Activated CD4-positive, alpha-beta T cell treated with anti-CD3 and anti-CD28 coated beads, Interleukin-2, amount 50 U/mL, for 16 hours (primary cell): ENCODE data around the gene B4GALT7.
"Not testable (repeated sequence)": the region's sequence is repeated elsewhere in the genome, so short reads cannot be mapped to it uniquely, and the experiment has no call there.

Experiments used
- DNase-seq: peaks from one replicate; pipeline ENCODE4 v3.0.0-alpha.2; 2020

B4GALT7 gene

DNA sequence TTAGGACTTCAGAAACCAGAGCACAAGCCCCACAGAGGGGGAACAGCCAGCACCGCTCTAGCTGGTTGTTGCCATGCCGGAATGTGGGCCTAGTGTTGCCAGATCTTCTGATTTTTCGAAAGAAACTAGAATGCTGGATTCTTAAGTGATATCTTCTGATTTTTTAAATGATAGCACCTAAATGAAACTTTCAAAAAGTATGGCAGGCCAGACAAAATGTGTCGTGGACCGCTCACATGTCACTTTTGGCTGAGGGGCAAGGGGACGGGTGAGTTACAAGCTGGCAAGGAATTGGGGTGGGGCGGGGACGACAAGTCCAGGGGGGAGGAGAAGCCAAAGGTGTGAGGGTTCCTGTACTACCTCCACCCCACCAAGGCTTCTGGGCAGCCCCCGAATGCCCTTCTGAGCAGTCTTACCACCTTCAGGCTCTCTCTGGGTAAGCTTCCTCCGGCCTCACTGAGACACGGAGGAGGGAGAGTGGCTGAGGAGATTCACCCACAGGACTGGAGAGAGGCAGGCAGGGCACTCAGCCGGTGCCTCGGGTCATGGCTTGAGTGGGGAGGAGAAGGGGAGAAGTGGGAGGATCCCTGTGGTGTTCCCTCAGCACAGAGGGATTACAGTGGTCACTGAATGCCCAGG, 10.3 kb downstream of the B4GALT7 start:
- DNase-seq: no peak

DNA sequence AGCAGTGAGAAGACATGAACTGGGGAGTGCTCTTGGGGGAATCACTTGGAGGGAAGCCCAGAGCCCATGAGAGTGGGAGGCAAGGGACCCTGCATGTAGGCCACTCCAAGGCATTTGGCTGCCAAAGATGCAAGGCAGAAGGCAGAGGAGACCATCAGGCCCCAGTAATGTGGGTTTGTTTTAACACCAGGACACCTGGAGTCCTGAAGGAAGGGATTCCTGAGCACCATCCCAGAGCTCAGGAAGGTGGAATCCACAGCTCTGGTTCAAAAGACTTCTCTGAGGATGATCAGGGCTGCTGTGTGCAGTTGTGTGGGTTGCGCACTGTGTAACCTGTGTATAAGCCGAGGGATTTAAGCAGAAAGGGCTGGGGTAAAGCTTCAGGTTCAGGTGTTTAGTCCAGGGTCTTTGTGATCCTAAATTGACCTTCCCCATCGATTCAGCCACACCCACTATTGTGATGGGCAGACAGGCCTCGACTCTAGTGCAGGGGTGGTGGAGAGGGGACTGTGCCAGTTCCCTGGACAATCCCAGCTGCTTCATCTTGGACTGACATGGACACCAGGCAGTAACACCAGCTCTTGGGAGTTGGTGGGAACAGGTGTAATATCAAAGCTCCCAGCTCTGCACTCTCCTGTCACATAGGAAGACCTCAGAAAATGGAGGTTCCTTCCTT, 11.0 kb downstream of the B4GALT7 start:
- no peak for DNase-seq

DNA sequence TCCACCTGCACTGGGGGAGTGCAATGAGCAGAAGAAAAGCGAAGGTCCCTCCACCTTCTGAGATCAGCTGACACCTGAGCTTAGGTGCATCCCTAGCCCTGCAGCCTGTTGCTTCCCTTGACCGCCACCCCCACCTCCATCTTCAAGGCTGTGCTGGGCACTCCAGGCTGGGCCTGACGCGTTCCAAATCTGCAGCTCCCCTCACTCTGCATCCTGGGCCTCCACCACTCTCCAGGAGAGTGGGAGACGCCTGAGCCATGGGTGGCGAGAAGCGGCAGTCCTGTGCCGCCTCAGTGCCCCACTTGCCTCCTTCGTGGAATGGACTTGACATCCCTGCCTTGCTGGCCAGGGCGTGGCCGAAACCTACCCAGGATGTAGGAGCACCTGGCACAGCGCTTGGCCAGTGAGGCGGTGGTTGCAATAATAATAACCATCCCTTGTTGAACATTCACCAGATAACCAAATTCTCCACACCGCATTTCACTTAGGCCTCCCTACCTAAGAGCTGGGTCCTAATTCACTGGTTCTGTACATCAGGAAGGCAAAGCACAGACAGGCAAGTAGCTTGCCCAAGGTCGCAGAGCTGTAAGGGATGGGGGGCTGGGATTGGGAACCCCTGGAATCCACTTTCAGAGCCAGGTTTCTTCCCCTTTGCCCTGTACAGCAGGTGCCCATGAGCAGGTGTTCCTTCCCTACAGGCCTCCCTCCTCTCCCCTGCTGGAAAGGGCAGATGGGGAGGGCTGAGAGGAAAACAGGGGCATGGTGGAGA, 11.7 kb downstream of the B4GALT7 start:
- no peak for DNase-seq

DNA sequence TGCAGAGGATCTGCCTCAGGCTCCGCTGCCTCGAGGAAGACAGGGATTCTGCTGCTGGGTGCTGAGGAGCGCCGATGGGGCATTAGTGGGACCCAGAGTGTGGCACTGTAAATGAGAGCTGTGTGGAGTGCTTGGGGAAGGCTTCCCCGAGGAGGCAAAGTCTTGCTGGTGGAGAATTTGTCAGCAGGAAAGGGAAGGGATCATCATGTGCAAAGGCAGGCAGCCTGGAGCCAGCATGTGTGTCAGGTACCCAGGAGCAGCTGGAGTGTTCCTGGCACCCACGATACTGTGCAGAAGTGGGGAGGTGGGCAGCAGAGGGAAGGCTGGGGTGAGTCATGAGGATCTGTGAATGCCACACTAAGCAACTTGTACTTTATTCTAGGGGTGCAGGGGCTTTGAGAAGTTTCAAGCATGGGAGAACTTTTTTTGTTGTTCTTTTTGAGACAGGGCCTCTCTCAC, 12.3 kb downstream of the B4GALT7 start:
- DNase-seq: no peak

DNA sequence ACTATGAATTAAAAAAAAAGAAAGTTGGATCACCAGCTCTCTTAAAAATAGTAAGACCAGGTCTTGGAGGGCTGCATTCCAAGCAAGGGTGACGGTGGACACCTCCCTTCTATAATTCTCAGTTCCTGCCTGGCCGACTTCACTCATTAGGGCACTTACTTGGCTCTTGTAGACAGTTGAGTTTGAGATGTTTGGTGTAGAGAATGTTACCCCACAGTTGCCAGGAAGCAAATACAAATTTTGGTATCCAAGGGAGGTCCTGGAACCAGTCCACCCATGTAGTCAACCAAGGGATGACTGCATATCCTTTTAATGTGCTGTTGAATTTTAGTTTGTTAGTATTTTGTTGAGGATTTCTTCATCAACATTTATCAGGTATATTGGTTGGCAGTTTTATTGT, 20.6 kb downstream of the B4GALT7 start:
- no peak for DNase-seq

DNA sequence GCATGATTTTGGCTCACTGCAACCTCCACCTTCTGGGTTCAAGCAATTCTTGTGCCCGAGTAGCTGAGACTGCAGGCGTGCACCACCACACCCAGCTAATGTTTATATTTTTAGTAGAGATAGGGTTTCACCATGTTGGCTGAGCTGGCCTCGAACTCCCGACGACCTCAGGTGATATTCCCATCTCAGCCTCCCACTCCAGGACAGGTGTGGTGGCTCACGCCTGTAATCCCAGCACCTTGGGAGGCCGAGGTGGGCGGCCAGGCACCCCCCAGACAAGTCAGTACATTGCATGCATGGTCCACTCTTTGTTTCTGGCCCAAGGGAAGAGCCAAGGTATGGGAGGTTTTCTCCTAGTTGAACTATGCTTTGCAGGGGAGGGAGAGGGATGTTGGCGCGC, 24.2 kb downstream of the B4GALT7 start:
- DNase-seq: not testable (repeated sequence)

DNA sequence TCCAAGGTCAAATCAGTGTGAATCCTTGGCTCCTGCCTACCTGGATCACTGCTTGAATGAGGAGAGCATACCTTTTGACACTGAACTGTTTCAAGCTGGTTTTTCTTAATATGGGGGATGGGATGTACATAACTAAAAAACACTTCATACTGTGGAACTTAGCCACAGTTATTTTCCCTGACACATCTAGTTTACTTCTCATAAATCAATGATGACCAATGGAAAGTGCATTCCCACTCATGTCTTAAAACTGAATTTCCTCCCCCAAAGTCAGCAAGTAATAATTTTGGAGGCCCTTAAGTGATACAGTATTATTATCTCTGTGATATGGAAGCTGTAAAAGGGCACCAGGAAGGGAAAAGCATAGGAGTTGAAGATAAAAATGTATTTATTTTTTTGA, 30.3 kb downstream of the B4GALT7 start:
- not testable (repeated sequence) for DNase-seq

DNA sequence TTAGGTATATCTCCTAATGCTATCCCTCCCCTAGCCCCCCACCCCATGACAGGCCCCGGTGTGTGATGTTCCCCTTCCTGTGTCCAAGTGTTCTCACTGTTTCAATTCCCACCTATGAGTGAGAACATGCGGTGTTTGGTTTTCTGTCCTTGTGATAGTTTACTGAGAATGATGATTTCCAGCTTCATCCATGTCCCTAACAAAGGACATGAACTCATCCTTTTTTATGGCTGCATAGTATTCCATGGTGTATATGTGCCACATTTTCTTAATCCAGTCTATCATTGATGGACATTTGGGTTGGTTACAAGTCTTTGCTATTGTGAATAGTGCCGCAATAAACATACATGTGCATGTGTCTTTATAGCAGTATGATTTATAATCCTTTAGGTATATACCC, 35.0 kb downstream of the B4GALT7 start:
- DNase-seq: not testable (repeated sequence)

DNA sequence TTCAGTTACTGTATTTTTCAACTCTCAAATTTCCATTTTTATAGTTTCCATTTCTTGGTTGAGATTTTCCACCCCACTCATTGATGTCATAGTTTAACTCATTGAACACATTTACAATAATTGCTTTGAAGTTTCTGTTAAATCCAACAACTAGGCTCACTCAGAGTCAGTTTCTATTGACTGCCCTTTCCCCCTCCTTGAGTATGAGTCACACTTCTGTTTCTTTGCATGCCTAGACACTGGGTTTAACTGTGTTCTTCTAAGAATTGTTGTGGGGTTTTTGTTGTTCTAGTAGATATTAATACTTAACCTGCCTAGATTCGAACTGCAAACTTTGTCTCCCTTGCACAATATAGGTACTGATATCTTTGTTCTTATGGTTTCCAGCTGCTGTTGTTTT, 45.5 kb downstream of the B4GALT7 start:
- not testable (repeated sequence) for DNase-seq

DNA sequence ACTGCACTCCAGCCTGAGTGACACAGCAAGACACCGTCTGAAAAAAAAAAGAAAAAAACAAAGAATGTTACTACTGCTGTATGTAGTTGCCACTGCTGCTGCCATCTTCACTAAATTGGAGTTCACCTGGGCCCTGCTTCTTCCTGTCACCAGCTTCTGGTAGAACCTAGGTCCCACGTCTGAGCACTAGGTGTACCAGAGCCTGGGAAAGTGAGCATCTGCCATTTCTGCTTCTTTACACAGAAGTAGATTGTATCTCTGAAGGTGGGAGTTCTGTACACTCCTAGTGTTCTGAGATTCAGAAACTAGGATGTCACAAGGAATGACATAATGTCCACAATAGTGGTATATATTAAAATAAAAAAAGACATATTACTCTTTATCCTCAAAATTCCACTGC, 51.3 kb downstream of the B4GALT7 start:
- not testable (repeated sequence) for DNase-seq

DNA sequence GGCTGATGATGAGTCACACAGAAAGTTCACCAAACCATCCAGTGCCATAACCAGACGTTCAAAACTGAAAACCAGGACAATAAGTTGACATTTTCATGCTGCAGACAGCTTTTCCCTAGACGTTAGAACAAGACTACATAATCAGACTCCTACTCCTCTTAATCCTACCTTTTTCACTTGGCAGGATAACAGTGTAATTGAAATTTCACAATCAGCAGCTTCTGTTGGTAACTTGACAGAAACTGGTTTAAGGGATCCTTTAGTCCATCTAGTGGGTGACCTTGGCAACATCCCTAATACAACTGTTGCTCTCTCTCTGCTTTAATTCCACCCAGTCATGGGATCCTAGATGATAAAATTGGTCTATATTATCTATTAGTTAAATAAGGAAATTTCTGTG, 57.9 kb downstream of the B4GALT7 start:
- DNase-seq: not testable (repeated sequence)

DNA sequence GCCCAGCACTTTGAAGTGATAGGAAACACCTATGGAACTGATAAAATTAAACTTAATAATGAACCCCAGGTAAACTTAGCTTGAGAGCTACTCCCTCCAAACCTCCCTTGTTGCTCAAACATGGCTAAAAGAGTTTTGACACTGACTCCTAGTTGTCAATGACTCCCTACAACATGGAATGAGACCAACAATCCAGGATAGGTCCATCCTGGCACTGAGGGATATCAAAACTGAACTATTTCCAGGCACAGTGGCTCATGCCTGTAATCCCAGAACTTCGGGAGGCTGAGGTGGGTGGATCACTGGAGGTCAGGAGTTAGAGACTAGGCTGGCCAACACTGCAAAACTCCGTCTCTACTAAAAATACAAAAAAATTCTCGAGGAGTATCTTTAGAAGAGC, 58.6 kb downstream of the B4GALT7 start:
- DNase-seq: not testable (repeated sequence)
